Parathyroid adenoma (tissue), 2 donors: ENCODE data around the gene PCMTD2.

Experiments used
- H2AFZ ChIP-seq: fragments of 300-600 bp; sonication (generic); one replicate; pipeline ENCODE4 v1.7.0; 2017; ENCODE audit warnings: antibody characterized with exemption, mild to moderate bottlenecking
- H3K27ac ChIP-seq: fragments of 300-600 bp; sonication (generic); one replicate; pipeline ENCODE4 v1.7.0; 2017
- H3K27me3 ChIP-seq: fragments of 300-600 bp; sonication (generic); one replicate; pipeline ENCODE4 v1.7.0; 2017; ENCODE audit warnings: low read length; ENCODE audit not compliant: control insufficient read depth, insufficient read depth
- H3K36me3 ChIP-seq: fragments of 300-600 bp; sonication (generic); one replicate; pipeline ENCODE4 v1.7.0; 2017; ENCODE audit warnings: low read length; ENCODE audit not compliant: control insufficient read depth, insufficient read depth
- H3K4me1 ChIP-seq: fragments of 300-600 bp; sonication (generic); one replicate; pipeline ENCODE4 v1.7.0; 2017; ENCODE audit warnings: control low read depth
- H3K4me2 ChIP-seq: fragments of 300-600 bp; sonication (generic); one replicate; pipeline ENCODE4 v1.7.0; 2017; ENCODE audit warnings: low read length
- H3K4me3 ChIP-seq: fragments of 300-600 bp; sonication (generic); one replicate; pipeline ENCODE4 v1.7.0; 2017; ENCODE audit warnings: low read depth, low read length
- H3K79me2 ChIP-seq: fragments of 300-600 bp; sonication (generic); one replicate; pipeline ENCODE4 v1.7.0; 2017; ENCODE audit warnings: control low read depth
- H3K9ac ChIP-seq: fragments of 300-600 bp; sonication (generic); one replicate; pipeline ENCODE4 v1.7.0; 2017; ENCODE audit warnings: mild to moderate bottlenecking
- H3K9me3 ChIP-seq: fragments of 300-600 bp; sonication (generic); one replicate; pipeline ENCODE4 v1.7.0; 2017; ENCODE audit warnings: low read length; ENCODE audit not compliant: control insufficient read depth
- TF ChIP-seq, protein P1 (sequence below): fragments of 300-600 bp; sonication (generic); IDR thresholded peaks from one replicate; pipeline ENCODE4 v1.7.0; 2017; ENCODE audit warnings: antibody characterized with exemption, mild to moderate bottlenecking
- donor health status: primary hyperparathyroidism.

PCMTD2 gene

GRCh38 chr20:64241061-64241460 is 14.5 kb upstream of the PCMTD2 start:
- H3K4me3 ChIP-seq, result no peak overlapping the region
- H3K36me3 ChIP-seq, result no peaks in the 10 kb centered on the region
- H3K79me2 ChIP-seq, result no peaks in the 10 kb centered on the region
- H3K9me3 ChIP-seq, result no peaks in the 10 kb centered on the region
- TF ChIP-seq, protein P1, sequence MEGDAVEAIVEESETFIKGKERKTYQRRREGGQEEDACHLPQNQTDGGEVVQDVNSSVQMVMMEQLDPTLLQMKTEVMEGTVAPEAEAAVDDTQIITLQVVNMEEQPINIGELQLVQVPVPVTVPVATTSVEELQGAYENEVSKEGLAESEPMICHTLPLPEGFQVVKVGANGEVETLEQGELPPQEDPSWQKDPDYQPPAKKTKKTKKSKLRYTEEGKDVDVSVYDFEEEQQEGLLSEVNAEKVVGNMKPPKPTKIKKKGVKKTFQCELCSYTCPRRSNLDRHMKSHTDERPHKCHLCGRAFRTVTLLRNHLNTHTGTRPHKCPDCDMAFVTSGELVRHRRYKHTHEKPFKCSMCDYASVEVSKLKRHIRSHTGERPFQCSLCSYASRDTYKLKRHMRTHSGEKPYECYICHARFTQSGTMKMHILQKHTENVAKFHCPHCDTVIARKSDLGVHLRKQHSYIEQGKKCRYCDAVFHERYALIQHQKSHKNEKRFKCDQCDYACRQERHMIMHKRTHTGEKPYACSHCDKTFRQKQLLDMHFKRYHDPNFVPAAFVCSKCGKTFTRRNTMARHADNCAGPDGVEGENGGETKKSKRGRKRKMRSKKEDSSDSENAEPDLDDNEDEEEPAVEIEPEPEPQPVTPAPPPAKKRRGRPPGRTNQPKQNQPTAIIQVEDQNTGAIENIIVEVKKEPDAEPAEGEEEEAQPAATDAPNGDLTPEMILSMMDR, result no peak
- no peak overlapping the region for H3K4me2 ChIP-seq
- H3K9ac ChIP-seq, result no peak overlapping the region
- no peak overlapping the region for H3K27ac ChIP-seq
- H3K4me1 ChIP-seq, result no peaks in the 10 kb centered on the region
- H2AFZ ChIP-seq, result no peak overlapping the region
- no peaks in the 10 kb centered on the region for H3K27me3 ChIP-seq

GRCh38 chr20:64242003-64242796 is 13.3 kb upstream of the PCMTD2 start:
- no peaks in the 10 kb centered on the region for H3K27me3 ChIP-seq
- no peak overlapping the region for H2AFZ ChIP-seq
- no peak overlapping the region for H3K4me3 ChIP-seq
- TF ChIP-seq, protein P1, result no peak
- H3K4me1 ChIP-seq, result no peaks in the 10 kb centered on the region
- H3K79me2 ChIP-seq, result no peaks in the 10 kb centered on the region
- H3K9ac ChIP-seq, result no peak overlapping the region
- no peaks in the 10 kb centered on the region for H3K36me3 ChIP-seq
- no peaks in the 10 kb centered on the region for H3K9me3 ChIP-seq
- no peak overlapping the region for H3K4me2 ChIP-seq
- no peak overlapping the region for H3K27ac ChIP-seq

DNA sequence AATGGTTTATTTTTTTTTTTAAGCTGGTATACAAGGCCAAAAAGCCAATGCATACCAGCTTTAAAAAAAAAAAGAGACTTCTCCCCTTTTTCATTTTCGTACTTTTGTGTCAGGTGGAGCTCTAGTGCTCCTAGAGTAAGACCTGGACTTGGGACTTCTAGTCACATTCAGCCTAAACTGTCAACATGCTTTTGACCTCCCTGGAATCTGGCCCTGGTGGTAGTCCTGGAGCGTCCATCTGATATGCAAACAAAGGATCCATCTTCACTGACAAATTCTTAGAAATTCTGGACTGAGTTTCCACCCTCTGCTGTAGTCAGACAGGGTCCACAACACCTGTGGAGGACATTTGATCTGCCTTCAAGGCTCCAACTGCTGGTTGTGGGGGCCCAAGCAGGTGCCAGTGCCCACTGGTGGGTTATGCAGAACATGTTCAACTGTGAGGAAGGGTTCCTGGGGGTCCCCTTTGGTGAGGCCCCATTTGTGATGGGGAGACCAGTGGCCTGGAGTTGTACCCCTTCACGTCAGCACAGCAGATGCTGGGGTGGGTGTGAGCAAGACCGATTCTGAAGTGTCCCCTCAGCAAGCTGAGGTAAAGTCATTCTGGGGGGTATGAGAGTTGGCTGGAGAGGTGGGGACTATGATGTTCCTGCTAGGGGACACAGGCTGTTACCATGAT is 12.6 kb upstream of the PCMTD2 start:
- H3K79me2 ChIP-seq, result no peaks in the 10 kb centered on the region
- no peak overlapping the region for H3K9ac ChIP-seq
- no peak overlapping the region for H3K4me3 ChIP-seq
- H3K4me1 ChIP-seq, result no peaks in the 10 kb centered on the region
- no peaks in the 10 kb centered on the region for H3K9me3 ChIP-seq
- no peak overlapping the region for H2AFZ ChIP-seq
- TF ChIP-seq, protein P1, result no peak
- H3K36me3 ChIP-seq, result no peaks in the 10 kb centered on the region
- no peaks in the 10 kb centered on the region for H3K27me3 ChIP-seq
- no peak overlapping the region for H3K27ac ChIP-seq
- no peak overlapping the region for H3K4me2 ChIP-seq

DNA sequence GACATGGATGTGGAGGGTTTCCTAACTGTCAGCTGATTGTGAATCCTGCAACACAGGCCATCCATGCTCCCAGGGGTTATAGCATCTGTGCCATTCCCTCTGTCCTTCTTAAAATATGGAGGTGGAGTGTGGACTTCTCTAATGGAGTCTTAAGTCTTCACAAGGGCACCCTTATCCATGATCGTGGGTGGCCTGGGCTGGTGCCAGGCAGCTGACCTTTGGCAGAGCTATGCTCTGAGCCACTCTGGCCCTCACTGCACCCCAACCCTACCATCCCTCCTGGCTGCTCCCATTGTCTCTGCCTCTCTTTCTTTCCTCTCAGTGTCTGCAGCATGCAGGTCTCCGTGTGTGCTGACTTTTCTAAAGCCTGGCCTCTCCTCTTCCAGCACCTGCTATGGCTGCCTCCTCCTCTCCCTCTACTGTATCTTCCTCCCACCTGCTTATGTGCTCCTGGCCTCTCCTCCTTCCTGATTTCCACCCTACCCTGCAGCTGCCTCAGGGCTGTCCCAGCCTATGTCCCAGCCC is 11.2 kb upstream of the PCMTD2 start:
- Histone ChIP-seq H3K79me2 (no peaks in the 10 kb centered on the region), H2AFZ (no peak overlapping the region), H3K4me2 (no peak overlapping the region), H3K9ac (no peak overlapping the region), H3K4me1 (no peaks in the 10 kb centered on the region), H3K9me3 (no peaks in the 10 kb centered on the region), H3K27ac (no peak overlapping the region), H3K27me3 (no peaks in the 10 kb centered on the region), H3K4me3 (no peak overlapping the region), H3K36me3 (no peaks in the 10 kb centered on the region)
- TF ChIP-seq, protein P1, result no peak
